A673 (cell line): Measurements from ENCODE around the gene IQCE. TPM values are rescaled to one million over a fixed set of nuclear protein-coding genes. Genes with fewer than 3 reads are reported as not detected.

Experiments
- BruUV-seq: library from RNA; stranded (reverse); fragments of 400-500 nt; replicated peaks from 2 replicates; lab custom pipeline; 2021; lab: Mats Ljungman, UMichigan
- CTCF ChIA-PET: fragments of 300-600 bp; sonication (Branson Sonifier 250); formaldehyde crosslinking; loops from one replicate; lab custom pipeline; 2022; ENCODE audit warnings: antibody characterized with exemption; lab: Charles Lee
- POLR2A ChIA-PET: fragments of 300-600 bp; sonication (Branson Sonifier 250); formaldehyde crosslinking; loops from one replicate; lab custom pipeline; 2022; ENCODE audit warnings: antibody characterized with exemption; ENCODE audit not compliant: low non-redundant PET; lab: Charles Lee
- DNase-seq: peaks from one replicate; pipeline ENCODE4 v3.0.0-alpha.2; 2015; ENCODE audit warnings: low spot score
- H3K27ac ChIP-seq: fragments of 200-600 bp; sonication (generic); 2 replicates; pipeline ENCODE4 v1.5.1; 2016; ENCODE audit warnings: mixed run types, low read depth, mild to moderate bottlenecking, mixed read lengths, antibody characterized with exemption, low read length; ENCODE audit not compliant: poor library complexity, severe bottlenecking
- H3K27me3 ChIP-seq: fragments of 200-600 bp; sonication (generic); replicated peaks from 2 replicates; pipeline ENCODE4 v1.6.1; 2017; ENCODE audit warnings: mixed run types, low read depth, mild to moderate bottlenecking, mixed read lengths, antibody characterized with exemption, low read length; ENCODE audit not compliant: insufficient read depth, poor library complexity
- H3K36me3 ChIP-seq: fragments of 200-600 bp; sonication (generic); 2 replicates; pipeline ENCODE4 v1.6.1; 2016; ENCODE audit warnings: mixed run types, mild to moderate bottlenecking, mixed read lengths, antibody characterized with exemption, low read length; ENCODE audit not compliant: insufficient read depth, poor library complexity, severe bottlenecking
- H3K4me1 ChIP-seq: fragments of 200-600 bp; sonication (generic); 2 replicates; pipeline ENCODE4 v1.6.1; 2017; ENCODE audit warnings: mixed run types, mild to moderate bottlenecking, mixed read lengths, antibody characterized with exemption, low read length; ENCODE audit not compliant: insufficient read depth, poor library complexity, severe bottlenecking
- H3K4me3 ChIP-seq: fragments of 200-600 bp; sonication (generic); 2 replicates; pipeline ENCODE4 v1.5.1; 2016; ENCODE audit warnings: low read depth, mixed run types, mild to moderate bottlenecking, mixed read lengths, low read length; ENCODE audit not compliant: poor library complexity, severe bottlenecking
- H3K9me3 ChIP-seq: fragments of 200-600 bp; sonication (generic); 2 replicates; pipeline ENCODE4 v1.6.1; 2016; ENCODE audit warnings: mixed run types, low read depth, mild to moderate bottlenecking, mixed read lengths, antibody characterized with exemption, low read length; ENCODE audit not compliant: poor library complexity, severe bottlenecking
- CTCF ChIP-seq: fragments of 300-800, 200-600 bp; sonication (generic); conservative IDR thresholded peaks from 2 replicates; pipeline ENCODE4 v1.5.1; 2017; ENCODE audit warnings: low read depth, mild to moderate bottlenecking, antibody characterized with exemption, low read length, moderate library complexity, mixed read lengths
- EZH2 ChIP-seq: fragments of 200-600 bp; sonication (generic); IDR thresholded peaks from 2 replicates; pipeline ENCODE4 v1.6.1; 2017; ENCODE audit warnings: borderline replicate concordance, low read depth, mild to moderate bottlenecking, mixed read lengths, antibody characterized with exemption, low read length; ENCODE audit not compliant: poor library complexity, severe bottlenecking
- intact Hi-C: fragments of 100-400 bp; cut with micrococcal nuclease; formaldehyde crosslinking; loops from one replicate; pipeline ENCODE4 v1.10.0; 2022; ENCODE audit not compliant: unreplicated experiment
- total RNA-seq: library from RNA; stranded (reverse); gene quantifications from 2 replicates; pipeline ENCODE4 v1.2.3, GENCODE V29; 2021

The IQCE gene
- total RNA-seq, 1 experiment from 2014 or later: 35.4 TPM

GRCh38 chr7:2517026-2517425 is 41.8 kb upstream of the IQCE start:
- ChIA-PET POLR2A (no interaction called here), CTCF (no interaction called here)
- peak; percentile 67 for DNase-seq
- H3K4me3 ChIP-seq: no peak overlapping the region
- no TSS peak for BruUV-seq
- intact Hi-C loops: loop anchor here (5.0 kb wide), 1 partner anchor 40 kb away; the partner anchor contains the start of genes BRAT1 and IQCE
- no peaks in the 10 kb centered on the region for H3K27me3 ChIP-seq
- TF ChIP-seq EZH2: no peak
- no peak for TF ChIP-seq CTCF
- H3K27ac ChIP-seq: no peak overlapping the region
- H3K36me3 ChIP-seq: no peaks in the 10 kb centered on the region
- peaks cover 29% of the 10 kb centered on the region for H3K4me1 ChIP-seq
- no peaks in the 10 kb centered on the region for H3K9me3 ChIP-seq

GRCh38 chr7:2517678-2518507 is 40.9 kb upstream of the IQCE start:
- TF ChIP-seq CTCF: no peak
- TF ChIP-seq EZH2: no peak
- no peak overlapping the region for H3K4me3 ChIP-seq
- CTCF ChIA-PET: no interaction called here
- no peak overlapping the region for H3K27ac ChIP-seq
- H3K27me3 ChIP-seq: no peaks in the 10 kb centered on the region
- H3K4me1 ChIP-seq: peaks cover 37% of the 10 kb centered on the region
- intact Hi-C loops: loop anchor here (5.0 kb wide), 1 partner anchor 39 kb away; the partner anchor contains the start of genes BRAT1 and IQCE
- H3K36me3 ChIP-seq: no peaks in the 10 kb centered on the region
- POLR2A ChIA-PET: no interaction called here
- no peak for DNase-seq
- BruUV-seq: no TSS peak
- no peaks in the 10 kb centered on the region for H3K9me3 ChIP-seq

- Histone ChIP-seq H3K27me3 (no peaks in the 10 kb centered on the region), H3K4me3 (peak overlapping the region; percentile 59), H3K9me3 (no peaks in the 10 kb centered on the region), H3K36me3 (no peaks in the 10 kb centered on the region), H3K27ac (peak overlapping the region; percentile 47), H3K4me1 (peaks cover 43% of the 10 kb centered on the region)
- ChIA-PET POLR2A (interaction anchor here (0.6 kb wide), 1 partner anchor 21 kb away, joined by 5 read pairs; no protein-coding TSS in a partner anchor), CTCF (no interaction called here)
- DNase-seq: no peak
- intact Hi-C loops: loop anchor here (5.0 kb wide), 1 partner anchor 39 kb away; the partner anchor contains the start of genes BRAT1 and IQCE
- TF ChIP-seq EZH2 (no peak), CTCF (no peak)
- BruUV-seq: no TSS peak
Observed at GRCh38 chr7:2518737-2519118, 40.1 kb upstream of the IQCE start.
